Endothelial cell of umbilical vein (primary cell): ENCODE results near the gene MYOZ3. TPM values are rescaled to one million over a fixed set of nuclear protein-coding genes. Genes with fewer than 3 reads are reported as not detected.

Experiments used
- BruUV-seq: library from RNA; stranded (reverse); fragments of 400-500 nt; replicated peaks from 2 replicates; lab custom pipeline; 2021; lab: Mats Ljungman, UMichigan
- CTCF ChIA-PET: fragments of 300-600, 350-600 bp; sonication (Branson Sonifier 250); formaldehyde crosslinking; loops from one replicate; lab custom pipeline; 2021; ENCODE audit warnings: antibody characterized with exemption, inconsistent platforms; lab: Charles Lee
- POLR2A ChIA-PET: fragments of 300-600, 350-600 bp; sonication (Branson Sonifier 250); formaldehyde crosslinking; loops from one replicate; lab custom pipeline; 2021; ENCODE audit warnings: antibody characterized with exemption, inconsistent platforms; lab: Charles Lee
- DNase-seq: peaks from one replicate; pipeline ENCODE4 v3.0.0-alpha.2; 2011; ENCODE audit warnings: low read depth, low spot score
- FAIRE-seq: peaks from 2 replicates; lab custom pipeline; 2011; peaks lifted over from hg19 to GRCh38; lab: Jason Lieb, UNC
- H2AFZ ChIP-seq: 2 replicates; pipeline ENCODE4 v1.6.0; 2012; ENCODE audit warnings: low read depth, low read length, control low read depth, inconsistent platforms
- H3K27ac ChIP-seq: 2 replicates; pipeline ENCODE4 v1.5.1; 2011; ENCODE audit warnings: low read depth, mild to moderate bottlenecking, control low read depth, low read length, moderate library complexity; ENCODE audit not compliant: insufficient read depth
- H3K27me3 ChIP-seq, 2 experiments: 2 replicates each; pipeline versions ENCODE4 v1.6.0 to v1.6.1; 2011; ENCODE audit warnings: low read length in 2 of 2, mixed read lengths in 1 of 2; ENCODE audit not compliant: control insufficient read depth in 2 of 2, insufficient read depth in 2 of 2
- H3K36me3 ChIP-seq, 2 experiments: 2 replicates in 1 of 2; 3 replicates in 1 of 2; pipeline ENCODE4 v1.5.1; 2011; ENCODE audit warnings: low read length in 2 of 2, mild to moderate bottlenecking in 1 of 2, moderate library complexity in 1 of 2; ENCODE audit not compliant: control insufficient read depth in 2 of 2, insufficient read depth in 2 of 2; ENCODE audit errors: extremely low read depth in 1 of 2
- H3K4me1 ChIP-seq: 3 replicates; pipeline ENCODE4 v1.5.1; 2011; ENCODE audit warnings: mild to moderate bottlenecking, low read length; ENCODE audit not compliant: control insufficient read depth, insufficient read depth; ENCODE audit errors: extremely low read depth
- H3K4me2 ChIP-seq: 2 replicates; pipeline ENCODE4 v1.6.1; 2011; ENCODE audit warnings: low read length, control low read depth, mixed read lengths; ENCODE audit not compliant: insufficient read depth
- H3K4me3 ChIP-seq, 3 experiments: fragments of 200-600 bp in 1 of 3; sonication (generic), shearing (Covaris generic) in 1 of 3; replicated peaks in 1 of 3; 2 replicates each; pipeline ENCODE4 v1.5.1; 2011 to 2016; ENCODE audit warnings: control low read depth in 3 of 3, low read length in 3 of 3, mild to moderate bottlenecking in 2 of 3, inconsistent platforms in 1 of 3, low read depth in 1 of 3, moderate library complexity in 1 of 3; ENCODE audit not compliant: insufficient read depth in 1 of 3
- H3K79me2 ChIP-seq: 2 replicates; pipeline ENCODE4 v1.6.0; 2012; ENCODE audit warnings: low read length, inconsistent platforms; ENCODE audit not compliant: control insufficient read depth, insufficient read depth
- H3K9ac ChIP-seq: replicated peaks from 2 replicates; pipeline ENCODE3; 2011; ENCODE audit warnings: low read length, control low read depth; ENCODE audit not compliant: insufficient read depth; ENCODE audit errors: extremely low read depth
- H3K9me1 ChIP-seq: replicated peaks from 3 replicates; pipeline ENCODE4 v1.6.0; 2011; ENCODE audit warnings: mild to moderate bottlenecking, low read length; ENCODE audit not compliant: control insufficient read depth, insufficient read depth; ENCODE audit errors: extremely low read depth
- H3K9me3 ChIP-seq: replicated peaks from 2 replicates; pipeline ENCODE4 v1.5.1; 2012; ENCODE audit warnings: low read length, inconsistent platforms; ENCODE audit not compliant: control insufficient read depth, insufficient read depth
- H4K20me1 ChIP-seq: replicated peaks from 2 replicates; pipeline ENCODE3; 2011; ENCODE audit warnings: mild to moderate bottlenecking, low read length; ENCODE audit not compliant: control insufficient read depth, insufficient read depth; ENCODE audit errors: extremely low read depth
- CTCF ChIP-seq, 2 donors: IDR thresholded peaks; 1 replicate in 1 of 2; 2 replicates in 1 of 2; pipeline ENCODE4 v1.5.1; 2011; ENCODE audit warnings: low read length in 2 of 2, mild to moderate bottlenecking in 2 of 2, moderate library complexity in 2 of 2, control low read depth in 1 of 2, inconsistent platforms in 1 of 2, low read depth in 1 of 2; ENCODE audit not compliant: insufficient read depth in 1 of 2; ENCODE audit errors: extremely low read depth in 1 of 2
- EZH2 ChIP-seq: IDR thresholded peaks from 2 replicates; pipeline ENCODE4 v1.6.1; 2012; ENCODE audit warnings: borderline replicate concordance, low read depth, mild to moderate bottlenecking, moderate library complexity, low read length, inconsistent platforms; ENCODE audit not compliant: severe bottlenecking
- FOS ChIP-seq: IDR thresholded peaks from 2 replicates; pipeline ENCODE4 v1.6.1; 2011; ENCODE audit warnings: mild to moderate bottlenecking, low read length, moderate library complexity, borderline replicate concordance; ENCODE audit not compliant: insufficient read depth
- GATA2 ChIP-seq: IDR thresholded peaks from 2 replicates; pipeline ENCODE4 v1.7.0; 2011; ENCODE audit warnings: low read depth, mild to moderate bottlenecking, moderate library complexity, mixed read lengths, low read length; ENCODE audit not compliant: insufficient read length, insufficient read depth
- JUN ChIP-seq: IDR thresholded peaks from 2 replicates; pipeline ENCODE4 v1.6.1; 2011; ENCODE audit warnings: borderline replicate concordance, low read depth; ENCODE audit not compliant: insufficient read length, insufficient read depth
- MAX ChIP-seq: IDR thresholded peaks from 2 replicates; pipeline ENCODE4 v1.6.1; 2011; ENCODE audit not compliant: insufficient read depth, insufficient read length
- MYC ChIP-seq: IDR thresholded peaks from one replicate; pipeline ENCODE4 v1.6.1; 2011; ENCODE audit warnings: mild to moderate bottlenecking, low read depth, low read length
- POLR2A ChIP-seq: IDR thresholded peaks from 2 replicates; pipeline ENCODE4 v1.6.1; 2012; ENCODE audit warnings: low read depth, mild to moderate bottlenecking, control low read depth, low read length
- POLR2AphosphoS5 ChIP-seq: IDR thresholded peaks from 2 replicates; pipeline ENCODE4 v1.6.1; 2012; ENCODE audit warnings: low read depth, mild to moderate bottlenecking, control low read depth, low read length, moderate library complexity; ENCODE audit not compliant: insufficient read depth
- dilution Hi-C: fragments of 300-500 bp; cut with MboI; formaldehyde crosslinking; loops from one replicate; pipeline ENCODE4 v1.15.0; 2019; ENCODE audit warnings: low sequenced_read_pairs; ENCODE audit not compliant: extremely low pct_ligation_motif_present
- intact Hi-C: fragments of 100-400 bp; cut with micrococcal nuclease; formaldehyde crosslinking; loops from one replicate; pipeline ENCODE4 v1.10.0; 2022
- polyA plus RNA-seq, 4 experiments: library from polyadenylated mRNA; depleted of rRNA in 3 of 4; stranded (reverse) in 3 of 4; unstranded in 1 of 4; fragments of >200 nt; gene quantifications; 2 replicates each; pipeline versions ENCODE4 v1.2.1 to v1.2.3, GENCODE V29; 2011 to 2012; ENCODE audit warnings: missing spikeins in 1 of 4
- total RNA-seq: library from RNA; stranded (reverse); gene quantifications from 2 replicates; pipeline ENCODE4 v1.2.3, GENCODE V29; 2021

The MYOZ3 gene
- total and polyA plus RNA-seq, 2 donors (not counting 3 experiments of a cell fraction or from before 2014, with no cell fraction given), result 0.43 to 1.1 TPM

- Histone ChIP-seq H4K20me1 (no peaks in the 10 kb centered on the region), H3K4me3 (no peak overlapping the region), H3K9me1 (no peaks in the 10 kb centered on the region), H3K4me1 (peaks cover 39% of the 10 kb centered on the region), H3K27ac (no peak overlapping the region), H3K9ac (no peak overlapping the region), H3K4me2 (no peak overlapping the region), H3K79me2 (no peaks in the 10 kb centered on the region), H3K9me3 (no peaks in the 10 kb centered on the region), H3K27me3 (no peaks in the 10 kb centered on the region), H2AFZ (no peak overlapping the region), H3K36me3 (no peaks in the 10 kb centered on the region)
- ChIA-PET CTCF (interaction anchor here (1.3 kb wide), 1 partner anchor 10 kb away, joined by 3 read pairs; no protein-coding TSS in a partner anchor), POLR2A (no interaction called here)
- no peak for DNase-seq
- intact Hi-C loops, result no loop called here
- no peak for FAIRE-seq
- BruUV-seq, result no TSS peak
- dilution Hi-C loops, result no loop called here
- no peak for TF ChIP-seq POLR2AphosphoS5
- no peak for TF ChIP-seq FOS
- no peak for TF ChIP-seq POLR2A
- no peak for TF ChIP-seq EZH2
- TF ChIP-seq MYC, result no peak
- TF ChIP-seq MAX, result no peak
- no peak for TF ChIP-seq GATA2
- no peak for TF ChIP-seq CTCF (IDR thresholded peaks at IDR 0.05; ENCODE audit: extremely low read depth in 1 of 2, insufficient read depth in 1 of 2, low read depth in 1 of 2, low read length in 2 of 2)
- TF ChIP-seq JUN, result no peak
Observed at GRCh38 chr5:150622157-150622556, 38.9 kb upstream of the MYOZ3 start.
